C4-2B (cell line): ENCODE data around the gene ANTXRL.

Source experiments
- CTCF ChIP-seq: fragments of 450-650 bp; conservative IDR thresholded peaks from 2 replicates; pipeline ENCODE4 v1.5.1; 2017; ENCODE audit warnings: mild to moderate bottlenecking
- ZFX ChIP-seq: fragments of 450-650 bp; IDR thresholded peaks from 2 replicates; pipeline ENCODE4 v1.6.1; 2017

GRCh38 chr10:46245381-46245900 is 41.4 kb upstream of the ANTXRL start:
- no peak for TF ChIP-seq CTCF
- no peak for TF ChIP-seq ZFX
